ENCODE data around the gene SVOP. TPM values are rescaled to one million over a fixed set of nuclear protein-coding genes. Genes with fewer than 3 reads are reported as not detected.
A peak's percentile ranks its signal among the peaks of the same experiment; 100 is the strongest.

The SVOP gene, protein sequence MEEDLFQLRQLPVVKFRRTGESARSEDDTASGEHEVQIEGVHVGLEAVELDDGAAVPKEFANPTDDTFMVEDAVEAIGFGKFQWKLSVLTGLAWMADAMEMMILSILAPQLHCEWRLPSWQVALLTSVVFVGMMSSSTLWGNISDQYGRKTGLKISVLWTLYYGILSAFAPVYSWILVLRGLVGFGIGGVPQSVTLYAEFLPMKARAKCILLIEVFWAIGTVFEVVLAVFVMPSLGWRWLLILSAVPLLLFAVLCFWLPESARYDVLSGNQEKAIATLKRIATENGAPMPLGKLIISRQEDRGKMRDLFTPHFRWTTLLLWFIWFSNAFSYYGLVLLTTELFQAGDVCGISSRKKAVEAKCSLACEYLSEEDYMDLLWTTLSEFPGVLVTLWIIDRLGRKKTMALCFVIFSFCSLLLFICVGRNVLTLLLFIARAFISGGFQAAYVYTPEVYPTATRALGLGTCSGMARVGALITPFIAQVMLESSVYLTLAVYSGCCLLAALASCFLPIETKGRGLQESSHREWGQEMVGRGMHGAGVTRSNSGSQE
- polyA plus RNA-seq (2012; ENCODE audit: insufficient read depth, insufficient read length, low read depth), result 9.1 TPM

DNA sequence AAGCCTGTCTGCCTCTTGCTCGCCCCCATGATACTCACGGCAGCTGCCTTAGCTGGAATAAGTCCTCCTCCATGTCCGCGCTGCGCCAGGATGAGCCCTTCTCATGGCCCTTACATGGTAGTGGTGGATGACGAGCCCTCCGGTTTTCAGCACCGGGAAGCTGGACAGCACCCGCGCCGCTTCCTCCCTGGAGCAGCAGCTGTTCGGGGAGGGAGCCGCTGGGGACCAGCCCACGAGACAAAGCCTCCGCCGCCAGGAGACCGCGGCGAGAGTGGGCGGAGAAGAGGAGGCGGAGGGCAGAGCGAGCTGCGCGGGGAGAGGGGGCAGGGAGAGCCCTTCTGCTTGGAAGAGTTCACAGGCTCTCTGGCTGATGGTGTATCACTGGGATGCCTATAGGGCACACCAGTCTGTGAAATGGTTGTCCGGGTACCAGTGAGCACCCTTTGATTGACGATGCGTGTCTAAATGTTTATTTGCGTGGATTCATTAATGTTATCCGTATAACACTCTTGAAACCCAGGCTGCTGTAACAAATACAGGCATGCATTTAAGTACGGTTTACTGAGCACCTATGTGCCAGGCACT, at the start of gene SVOP:
Gene SVOP, minus strand, starts transcription at position 273 of the 585 bp plus-strand sequence. Its CDS starts 200 bp downstream, at position 73.
- H3K27me3 ChIP-seq, result no peaks in the 10 kb centered on the region
- H3K36me3 ChIP-seq, result no peaks in the 10 kb centered on the region
- peak within 1 kb of the TSS; percentile 71 for H3K4me3 ChIP-seq (ENCODE audit: low read depth, low read length)
- peak; percentile 91 for DNase-seq
- peaks cover 3% of the 10 kb centered on the region; the same call in 1 of the 2 replicates for H3K4me1 ChIP-seq
- H3K9me3 ChIP-seq, result no peaks in the 10 kb centered on the region
- TF ChIP-seq, protein P1, sequence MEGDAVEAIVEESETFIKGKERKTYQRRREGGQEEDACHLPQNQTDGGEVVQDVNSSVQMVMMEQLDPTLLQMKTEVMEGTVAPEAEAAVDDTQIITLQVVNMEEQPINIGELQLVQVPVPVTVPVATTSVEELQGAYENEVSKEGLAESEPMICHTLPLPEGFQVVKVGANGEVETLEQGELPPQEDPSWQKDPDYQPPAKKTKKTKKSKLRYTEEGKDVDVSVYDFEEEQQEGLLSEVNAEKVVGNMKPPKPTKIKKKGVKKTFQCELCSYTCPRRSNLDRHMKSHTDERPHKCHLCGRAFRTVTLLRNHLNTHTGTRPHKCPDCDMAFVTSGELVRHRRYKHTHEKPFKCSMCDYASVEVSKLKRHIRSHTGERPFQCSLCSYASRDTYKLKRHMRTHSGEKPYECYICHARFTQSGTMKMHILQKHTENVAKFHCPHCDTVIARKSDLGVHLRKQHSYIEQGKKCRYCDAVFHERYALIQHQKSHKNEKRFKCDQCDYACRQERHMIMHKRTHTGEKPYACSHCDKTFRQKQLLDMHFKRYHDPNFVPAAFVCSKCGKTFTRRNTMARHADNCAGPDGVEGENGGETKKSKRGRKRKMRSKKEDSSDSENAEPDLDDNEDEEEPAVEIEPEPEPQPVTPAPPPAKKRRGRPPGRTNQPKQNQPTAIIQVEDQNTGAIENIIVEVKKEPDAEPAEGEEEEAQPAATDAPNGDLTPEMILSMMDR (IDR thresholded peaks at IDR 0.05; ENCODE audit: low read depth, low read length), result no peak

DNA sequence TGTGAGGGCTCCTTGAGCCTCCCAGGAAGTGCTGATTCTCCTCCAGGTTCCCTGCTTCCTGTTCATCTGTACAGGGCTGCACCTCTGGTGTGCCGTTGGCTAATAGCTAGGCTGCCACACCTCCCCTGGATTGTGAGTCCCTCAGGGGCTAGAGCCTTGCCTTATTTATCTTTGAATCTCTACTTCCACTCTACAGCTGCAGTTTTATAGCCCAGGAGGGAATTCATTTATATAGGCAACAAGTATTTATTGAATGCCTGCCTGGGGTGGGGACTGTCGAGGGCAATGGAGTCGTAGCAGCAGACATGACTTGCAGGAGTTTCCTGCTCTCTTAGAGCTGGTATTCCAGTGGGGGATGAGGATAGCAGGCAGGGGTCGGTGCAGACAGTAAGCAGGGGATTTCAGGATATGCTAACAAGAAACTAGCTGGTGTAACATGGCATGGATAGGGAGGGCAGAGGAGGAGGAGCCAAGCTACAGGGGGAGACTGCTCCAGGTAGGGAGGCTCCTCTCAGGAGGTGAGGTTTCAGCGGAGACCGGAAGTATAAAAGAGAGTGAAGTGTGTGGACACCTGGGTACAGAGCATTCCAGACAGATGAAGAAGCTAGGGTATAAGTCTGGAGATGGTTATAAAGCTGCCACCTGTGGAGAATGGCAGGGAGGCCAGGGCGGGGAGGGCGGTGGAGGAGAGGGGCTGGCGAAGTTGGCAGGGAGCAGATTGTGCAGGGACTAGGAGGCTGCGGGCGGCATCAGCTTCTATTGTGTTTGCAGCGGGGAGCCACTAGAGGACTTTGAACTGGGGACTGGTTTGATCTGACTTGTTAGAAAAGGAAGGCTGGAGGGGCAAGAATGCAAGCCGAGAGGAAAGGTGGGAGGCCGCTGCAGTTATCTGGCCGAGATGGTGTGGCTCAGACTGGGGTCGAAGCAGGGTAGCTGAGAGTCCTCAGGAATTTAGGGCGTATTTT, 48.7 kb upstream of the SVOP start:
- DNase-seq, result no peak
- Histone ChIP-seq H3K4me1 (no peaks in the 10 kb centered on the region), H3K4me3 (ENCODE audit: low read depth, low read length) (no peak overlapping the region), H3K9me3 (no peaks in the 10 kb centered on the region), H3K36me3 (peaks cover 13% of the 10 kb centered on the region), H3K27me3 (no peaks in the 10 kb centered on the region)
- TF ChIP-seq, protein P1 (IDR thresholded peaks at IDR 0.05; ENCODE audit: low read depth, low read length), result no peak

DNA sequence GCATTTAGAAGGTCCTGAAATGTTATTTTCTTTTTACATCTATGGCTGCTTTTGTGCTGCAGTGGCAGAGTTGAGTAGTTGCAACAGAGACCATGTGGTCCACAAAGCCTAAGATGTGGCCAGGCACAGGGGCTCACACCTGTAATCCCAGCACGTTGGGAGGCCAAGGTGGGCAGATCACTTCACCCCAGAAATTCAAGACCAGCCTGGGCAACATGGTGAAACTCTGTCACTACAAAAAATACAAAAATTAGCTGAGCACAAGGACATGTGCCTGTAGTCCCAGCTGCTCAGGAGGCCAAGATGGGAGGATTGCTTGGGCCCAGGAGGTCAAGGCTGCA, 45.0 kb upstream of the SVOP start:
- TF ChIP-seq, protein P1 (IDR thresholded peaks at IDR 0.05; ENCODE audit: low read depth, low read length), result no peak
- H3K36me3 ChIP-seq, result peaks cover 11% of the 10 kb centered on the region

DNA sequence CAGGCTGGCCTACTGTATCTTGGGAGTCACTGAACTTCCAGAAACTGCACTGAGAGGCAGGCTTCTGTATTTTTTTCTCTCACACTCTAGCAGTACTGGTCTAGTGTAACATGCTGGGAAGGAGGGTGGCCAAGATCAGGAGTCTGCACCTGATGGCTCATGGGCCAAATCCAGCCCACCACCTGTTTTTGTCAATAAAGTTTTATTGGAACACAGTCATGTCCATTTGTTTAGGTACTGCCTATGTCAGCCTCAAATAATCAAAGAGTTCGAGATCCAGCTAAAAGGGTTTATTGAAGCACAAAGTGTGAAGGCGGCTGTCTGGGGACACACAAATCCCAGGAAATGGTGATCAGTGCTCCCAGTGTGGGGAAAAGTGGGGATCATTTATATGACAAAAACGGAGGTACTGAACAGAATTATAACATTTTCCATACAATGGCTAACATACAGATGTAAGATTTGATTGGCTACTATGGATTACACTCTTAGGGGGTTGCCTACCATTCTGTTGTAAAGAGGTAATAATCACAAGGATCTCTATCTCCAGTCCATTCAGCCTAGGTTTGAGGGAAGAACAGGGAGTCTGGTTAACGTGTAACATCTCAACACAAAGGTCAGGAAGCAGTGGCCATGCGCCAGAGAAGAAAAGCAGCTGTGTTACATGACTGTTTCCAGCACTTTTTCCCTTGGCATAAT, 44.4 kb upstream of the SVOP start:
- TF ChIP-seq, protein P1 (IDR thresholded peaks at IDR 0.05; ENCODE audit: low read depth, low read length), result no peak
- peaks cover 11% of the 10 kb centered on the region for H3K36me3 ChIP-seq
- no peaks in the 10 kb centered on the region for H3K4me1 ChIP-seq
- H3K27me3 ChIP-seq, result no peaks in the 10 kb centered on the region
- H3K4me3 ChIP-seq (ENCODE audit: low read depth, low read length), result no peak overlapping the region
- DNase-seq, result no peak
- no peaks in the 10 kb centered on the region for H3K9me3 ChIP-seq

More for the DNA sequence above, 45.0 kb upstream of the SVOP start:
- H3K4me1 ChIP-seq, result no peaks in the 10 kb centered on the region
- H3K9me3 ChIP-seq, result no peaks in the 10 kb centered on the region
- no peak for DNase-seq
- no peak overlapping the region for H3K4me3 ChIP-seq (ENCODE audit: low read depth, low read length)
- no peaks in the 10 kb centered on the region for H3K27me3 ChIP-seq

DNA sequence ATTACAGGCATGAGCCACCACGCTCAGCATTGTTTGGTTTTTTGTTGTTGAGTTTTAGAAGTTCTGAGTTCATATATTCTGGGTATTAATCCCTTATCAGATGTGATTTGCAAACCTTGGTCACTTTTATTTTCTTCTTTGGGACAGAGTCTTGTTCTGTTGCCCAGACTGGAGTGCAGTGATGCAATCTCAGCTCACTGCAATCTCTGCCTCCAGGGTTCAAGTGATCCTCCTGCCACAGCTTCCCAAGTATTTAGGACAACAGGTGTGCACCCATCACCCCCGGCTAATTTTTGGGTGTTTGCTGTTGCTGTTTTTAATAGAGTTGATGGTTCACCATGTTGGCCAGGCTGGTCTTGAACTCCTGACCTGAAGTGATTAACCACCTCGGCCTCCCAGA, 43.3 kb upstream of the SVOP start:
- Histone ChIP-seq H3K9me3 (no peaks in the 10 kb centered on the region), H3K4me1 (no peaks in the 10 kb centered on the region), H3K36me3 (peaks cover 10% of the 10 kb centered on the region; the same call in 1 of the 2 replicates), H3K27me3 (no peaks in the 10 kb centered on the region), H3K4me3 (ENCODE audit: low read depth, low read length) (no peak overlapping the region)
- DNase-seq, result no peak
- TF ChIP-seq, protein P1 (IDR thresholded peaks at IDR 0.05; ENCODE audit: low read depth, low read length), result no peak
